ENCODE measurements around the gene COMMD3. TPM values are rescaled to one million over a fixed set of nuclear protein-coding genes. Genes with fewer than 3 reads are reported as not detected.

The COMMD3 gene
- total RNA-seq, 1 experiment from 2014 or later, result 37.5 TPM

DNA sequence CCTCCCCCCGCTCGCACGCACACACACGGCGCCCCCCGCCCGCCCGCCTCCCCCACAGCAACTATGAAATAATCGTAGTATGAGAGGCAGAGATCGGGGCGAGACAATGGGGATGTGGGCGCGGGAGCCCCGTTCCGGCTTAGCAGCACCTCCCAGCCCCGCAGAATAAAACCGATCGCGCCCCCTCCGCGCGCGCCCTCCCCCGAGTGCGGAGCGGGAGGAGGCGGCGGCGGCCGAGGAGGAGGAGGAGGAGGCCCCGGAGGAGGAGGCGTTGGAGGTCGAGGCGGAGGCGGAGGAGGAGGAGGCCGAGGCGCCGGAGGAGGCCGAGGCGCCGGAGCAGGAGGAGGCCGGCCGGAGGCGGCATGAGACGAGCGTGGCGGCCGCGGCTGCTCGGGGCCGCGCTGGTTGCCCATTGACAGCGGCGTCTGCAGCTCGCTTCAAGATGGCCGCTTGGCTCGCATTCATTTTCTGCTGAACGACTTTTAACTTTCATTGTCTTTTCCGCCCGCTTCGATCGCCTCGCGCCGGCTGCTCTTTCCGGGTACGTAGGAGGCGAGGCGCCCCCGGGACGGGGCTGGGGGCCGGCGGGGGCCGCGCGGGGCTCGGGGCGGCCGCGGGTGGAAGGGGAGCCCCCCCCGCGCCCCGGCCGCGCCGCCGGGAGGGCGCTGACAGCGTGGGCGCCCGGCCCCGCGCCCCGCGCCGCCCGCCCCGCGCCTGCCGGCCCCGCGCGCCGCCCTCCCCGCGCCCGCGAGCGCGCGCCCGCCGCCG, 5.2 kb downstream of the COMMD3 start:
- Histone ChIP-seq H3K36me3 (ENCODE audit: insufficient read depth, low read length) (no peaks in the 10 kb centered on the region), H3K4me1 (ENCODE audit: low read length) (peaks cover 53% of the 10 kb centered on the region), H3K9ac (ENCODE audit: low read length) (peak overlapping the region; percentile 85), H4K20me1 (ENCODE audit: insufficient read depth, low read depth, low read length) (peaks cover 27% of the 10 kb centered on the region), H3K79me2 (ENCODE audit: low read length) (no peaks in the 10 kb centered on the region), H3K27me3 (ENCODE audit: low read length) (no peaks in the 10 kb centered on the region; the same call in 1 of the 2 replicates), H2AFZ (ENCODE audit: low read length) (peak overlapping the region; percentile 71), H3K9me2 (replicated peaks; ENCODE audit: insufficient read depth, low read length) (no peaks in the 10 kb centered on the region), H3K4me2 (ENCODE audit: low read depth, low read length, poor library complexity, severe bottlenecking) (peak overlapping the region; percentile 92), H3K27ac (ENCODE audit: low read length) (no peak overlapping the region), H3K4me3 (ENCODE audit: low read length) (peak overlapping the region; percentile 75), H3K9me3 (ENCODE audit: low read length) (no peaks in the 10 kb centered on the region)
- peak; percentile 82 for DNase-seq

DNA sequence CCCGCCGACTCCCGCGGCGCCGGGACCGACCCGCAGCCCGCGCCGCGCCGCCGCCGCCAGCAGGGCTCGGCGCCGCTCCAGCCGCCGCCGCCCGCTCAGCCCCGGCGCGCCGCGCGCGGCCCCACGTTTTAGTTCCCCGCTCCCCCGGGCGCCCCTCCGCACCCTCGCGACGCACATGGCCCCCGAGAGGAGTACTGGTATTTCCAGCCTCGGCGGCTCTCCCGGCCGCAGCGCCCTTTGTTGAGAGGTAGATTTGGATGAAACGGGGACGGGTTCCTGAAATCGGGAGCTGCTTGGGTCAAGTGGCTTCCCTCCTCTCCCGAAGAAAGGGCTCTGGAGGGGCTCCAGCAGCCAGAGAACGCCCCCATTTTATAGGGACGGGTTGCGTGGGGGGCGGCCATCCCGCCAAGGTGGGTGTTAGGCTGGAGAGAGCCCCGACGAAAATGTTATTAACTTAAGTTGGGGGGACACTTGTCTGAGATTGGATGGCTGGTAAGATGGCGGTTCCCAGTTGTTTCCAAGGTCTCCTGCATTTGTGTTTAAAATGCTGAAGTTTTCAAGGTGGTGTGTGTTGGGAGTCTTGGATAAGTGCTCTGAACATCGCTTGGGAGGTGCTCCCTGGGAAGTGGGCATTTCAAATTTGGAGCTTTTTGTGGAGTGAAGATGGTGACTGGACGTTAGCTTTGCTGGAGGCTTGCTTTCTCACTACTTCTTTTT, 5.9 kb downstream of the COMMD3 start:
- Histone ChIP-seq H3K4me2 (ENCODE audit: low read depth, low read length, poor library complexity, severe bottlenecking) (peak overlapping the region; percentile 85), H3K9ac (ENCODE audit: low read length) (peak overlapping the region; percentile 78), H4K20me1 (ENCODE audit: insufficient read depth, low read depth, low read length) (peaks cover 30% of the 10 kb centered on the region), H3K36me3 (ENCODE audit: insufficient read depth, low read length) (no peaks in the 10 kb centered on the region), H3K27me3 (ENCODE audit: low read length) (no peaks in the 10 kb centered on the region; the same call in 1 of the 2 replicates), H3K9me3 (ENCODE audit: low read length) (no peaks in the 10 kb centered on the region), H3K4me1 (ENCODE audit: low read length) (peaks cover 50% of the 10 kb centered on the region), H3K9me2 (replicated peaks; ENCODE audit: insufficient read depth, low read length) (no peaks in the 10 kb centered on the region), H3K27ac (ENCODE audit: low read length) (no peak overlapping the region), H3K79me2 (ENCODE audit: low read length) (no peaks in the 10 kb centered on the region), H2AFZ (ENCODE audit: low read length) (peak overlapping the region; percentile 87; the same call in 1 of the 2 replicates), H3K4me3 (ENCODE audit: low read length) (peak overlapping the region; percentile 83)
- peak; percentile 59 for DNase-seq

DNA sequence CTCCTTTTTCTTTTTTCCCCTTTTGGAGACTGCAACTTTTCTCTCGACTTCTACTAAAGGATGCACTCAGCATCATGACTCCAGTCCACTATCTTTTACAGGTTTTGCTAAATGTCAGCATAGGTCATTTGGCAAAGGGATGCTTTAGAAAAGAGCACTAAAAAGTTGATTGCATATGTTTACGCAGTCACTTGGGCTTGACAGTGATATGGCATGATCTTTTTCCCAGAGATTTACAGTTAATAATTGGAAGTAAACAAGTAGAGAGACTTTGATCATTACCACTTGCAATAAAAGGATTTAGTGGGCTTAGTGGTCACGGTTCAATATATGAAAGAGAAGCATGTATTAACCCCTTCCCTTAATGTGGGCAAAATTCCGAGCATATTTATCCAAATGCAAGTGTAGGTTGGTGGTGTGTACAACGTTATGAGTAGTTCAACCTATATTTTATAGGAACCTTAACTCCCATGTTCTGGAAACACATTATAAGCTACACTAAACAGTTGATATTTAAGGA, 6.5 kb downstream of the COMMD3 start:
- Histone ChIP-seq H3K36me3 (ENCODE audit: insufficient read depth, low read length) (peaks cover under 1% of the 10 kb centered on the region; the same call in 1 of the 2 replicates), H3K4me1 (ENCODE audit: low read length) (peaks cover 44% of the 10 kb centered on the region), H3K79me2 (ENCODE audit: low read length) (no peaks in the 10 kb centered on the region), H3K27ac (ENCODE audit: low read length) (no peak overlapping the region), H3K4me3 (ENCODE audit: low read length) (peak overlapping the region; percentile 83), H3K9ac (ENCODE audit: low read length) (peak overlapping the region; percentile 78), H3K9me2 (replicated peaks; ENCODE audit: insufficient read depth, low read length) (no peaks in the 10 kb centered on the region), H3K27me3 (ENCODE audit: low read length) (no peaks in the 10 kb centered on the region; the same call in 1 of the 2 replicates), H2AFZ (ENCODE audit: low read length) (no peak overlapping the region), H3K4me2 (ENCODE audit: low read depth, low read length, poor library complexity, severe bottlenecking) (peak overlapping the region; percentile 85), H3K9me3 (ENCODE audit: low read length) (no peaks in the 10 kb centered on the region), H4K20me1 (ENCODE audit: insufficient read depth, low read depth, low read length) (peaks cover 30% of the 10 kb centered on the region)
- DNase-seq, result no peak

DNA sequence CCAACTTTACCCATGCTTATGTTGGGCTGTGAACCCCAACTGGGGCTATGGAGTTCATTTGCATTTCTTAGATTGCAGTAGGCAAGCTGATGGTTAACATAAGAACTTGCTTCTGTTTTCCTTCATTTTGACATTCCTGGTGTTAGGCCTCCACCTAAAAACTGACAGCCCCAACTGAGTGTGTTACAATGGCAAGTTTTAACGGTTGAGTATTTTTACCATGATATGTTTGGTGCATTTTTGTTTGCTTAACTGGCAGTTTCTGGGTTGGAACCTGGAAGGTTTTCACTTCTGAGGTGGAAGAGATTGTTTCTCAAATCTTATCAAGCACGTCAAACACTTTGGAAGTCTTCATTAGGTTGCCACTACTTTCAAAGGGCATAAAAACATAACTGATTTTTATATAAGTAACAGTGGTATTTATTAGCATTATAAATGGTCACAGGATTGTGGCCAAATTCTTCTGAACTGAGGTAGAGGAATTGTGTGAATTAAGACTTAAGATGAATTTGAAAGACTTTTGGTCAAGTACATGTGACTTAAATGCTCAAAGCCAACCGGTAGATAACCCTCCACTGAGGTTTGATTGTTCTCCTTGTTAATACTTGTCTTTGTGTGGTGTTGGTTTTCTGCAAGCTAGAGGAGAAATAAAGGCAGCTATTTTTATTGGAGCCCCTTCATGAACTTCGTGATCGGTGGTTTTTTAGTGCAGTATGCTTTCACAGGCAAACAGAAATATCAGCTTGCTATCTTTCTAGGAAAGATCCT, 7.5 kb downstream of the COMMD3 start:
- no peaks in the 10 kb centered on the region for H3K79me2 ChIP-seq (ENCODE audit: low read length)

DNA sequence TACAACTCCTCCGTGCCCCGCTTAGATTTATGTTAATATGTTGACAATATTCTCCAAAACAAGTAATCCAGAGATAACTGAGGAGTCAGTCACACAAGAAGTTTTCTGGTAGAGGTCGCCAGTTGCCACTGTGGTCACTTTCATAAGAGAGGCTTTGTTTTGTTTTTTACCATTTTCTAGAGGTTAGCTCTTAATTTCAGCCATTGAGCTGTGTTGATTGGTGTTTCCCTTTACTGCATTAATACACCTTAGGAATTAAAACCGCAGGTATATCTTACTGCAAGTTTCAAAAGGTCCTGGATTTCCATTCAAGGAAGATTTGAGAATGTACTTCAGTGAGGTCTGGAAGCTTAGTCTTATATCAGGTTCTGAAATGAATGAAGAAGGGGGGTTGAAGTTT, 8.2 kb downstream of the COMMD3 start:
- Histone ChIP-seq H3K27ac (ENCODE audit: low read length) (no peak overlapping the region), H2AFZ (ENCODE audit: low read length) (no peak overlapping the region), H3K9me2 (replicated peaks; ENCODE audit: insufficient read depth, low read length) (no peaks in the 10 kb centered on the region), H3K4me3 (ENCODE audit: low read length) (peak overlapping the region; percentile 65), H3K36me3 (ENCODE audit: insufficient read depth, low read length) (peaks cover 6% of the 10 kb centered on the region; the same call in 1 of the 2 replicates), H4K20me1 (ENCODE audit: insufficient read depth, low read depth, low read length) (peaks cover 30% of the 10 kb centered on the region), H3K9ac (ENCODE audit: low read length) (peak overlapping the region; percentile 67), H3K27me3 (ENCODE audit: low read length) (no peaks in the 10 kb centered on the region; the same call in 1 of the 2 replicates), H3K9me3 (ENCODE audit: low read length) (no peaks in the 10 kb centered on the region), H3K79me2 (ENCODE audit: low read length) (no peaks in the 10 kb centered on the region), H3K4me1 (ENCODE audit: low read length) (peaks cover 38% of the 10 kb centered on the region), H3K4me2 (ENCODE audit: low read depth, low read length, poor library complexity, severe bottlenecking) (peak overlapping the region; percentile 89)
- DNase-seq, result no peak

More for the DNA sequence above, 7.5 kb downstream of the COMMD3 start:
- Histone ChIP-seq H4K20me1 (ENCODE audit: insufficient read depth, low read depth, low read length) (peaks cover 30% of the 10 kb centered on the region), H3K36me3 (ENCODE audit: insufficient read depth, low read length) (peaks cover 4% of the 10 kb centered on the region; the same call in 1 of the 2 replicates), H3K4me1 (ENCODE audit: low read length) (peaks cover 38% of the 10 kb centered on the region), H3K27me3 (ENCODE audit: low read length) (no peaks in the 10 kb centered on the region; the same call in 1 of the 2 replicates), H2AFZ (ENCODE audit: low read length) (no peak overlapping the region), H3K9me2 (replicated peaks; ENCODE audit: insufficient read depth, low read length) (no peaks in the 10 kb centered on the region), H3K9ac (ENCODE audit: low read length) (no peak overlapping the region), H3K4me2 (ENCODE audit: low read depth, low read length, poor library complexity, severe bottlenecking) (peak overlapping the region; percentile 89), H3K27ac (ENCODE audit: low read length) (no peak overlapping the region), H3K9me3 (ENCODE audit: low read length) (no peaks in the 10 kb centered on the region), H3K4me3 (ENCODE audit: low read length) (peak overlapping the region; percentile 65; the same call in 1 of the 2 replicates)
- DNase-seq, result no peak

DNA sequence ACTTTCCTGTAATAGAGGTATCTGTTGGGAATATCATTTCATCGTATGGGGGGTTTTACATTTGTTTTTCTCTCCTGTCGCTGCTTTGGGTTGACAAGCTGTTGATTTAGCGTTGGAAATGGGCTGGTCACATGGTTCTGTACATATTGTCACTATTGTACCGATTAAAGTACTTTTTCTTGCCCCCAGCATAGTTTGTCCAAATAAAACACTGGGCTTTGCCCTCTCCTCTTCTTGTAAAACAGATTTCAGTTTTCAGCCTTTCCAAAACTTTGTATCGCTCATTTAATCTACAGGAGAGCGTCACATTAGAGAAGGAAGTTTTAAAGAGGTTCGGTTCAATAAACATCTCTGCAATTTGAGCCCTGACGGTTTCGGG, 8.7 kb downstream of the COMMD3 start:
- Histone ChIP-seq H3K27me3 (ENCODE audit: low read length) (no peaks in the 10 kb centered on the region; the same call in 1 of the 2 replicates), H3K4me3 (ENCODE audit: low read length) (peak overlapping the region; percentile 65), H2AFZ (ENCODE audit: low read length) (no peak overlapping the region), H3K9me3 (ENCODE audit: low read length) (no peaks in the 10 kb centered on the region), H3K36me3 (ENCODE audit: insufficient read depth, low read length) (peaks cover 11% of the 10 kb centered on the region; the same call in 1 of the 2 replicates), H3K9ac (ENCODE audit: low read length) (peak overlapping the region; percentile 67), H3K79me2 (ENCODE audit: low read length) (no peaks in the 10 kb centered on the region), H3K4me1 (ENCODE audit: low read length) (peaks cover 35% of the 10 kb centered on the region), H3K27ac (ENCODE audit: low read length) (no peak overlapping the region), H4K20me1 (ENCODE audit: insufficient read depth, low read depth, low read length) (peaks cover 30% of the 10 kb centered on the region), H3K4me2 (ENCODE audit: low read depth, low read length, poor library complexity, severe bottlenecking) (peak overlapping the region; percentile 89), H3K9me2 (replicated peaks; ENCODE audit: insufficient read depth, low read length) (no peaks in the 10 kb centered on the region)
- no peak for DNase-seq

DNA sequence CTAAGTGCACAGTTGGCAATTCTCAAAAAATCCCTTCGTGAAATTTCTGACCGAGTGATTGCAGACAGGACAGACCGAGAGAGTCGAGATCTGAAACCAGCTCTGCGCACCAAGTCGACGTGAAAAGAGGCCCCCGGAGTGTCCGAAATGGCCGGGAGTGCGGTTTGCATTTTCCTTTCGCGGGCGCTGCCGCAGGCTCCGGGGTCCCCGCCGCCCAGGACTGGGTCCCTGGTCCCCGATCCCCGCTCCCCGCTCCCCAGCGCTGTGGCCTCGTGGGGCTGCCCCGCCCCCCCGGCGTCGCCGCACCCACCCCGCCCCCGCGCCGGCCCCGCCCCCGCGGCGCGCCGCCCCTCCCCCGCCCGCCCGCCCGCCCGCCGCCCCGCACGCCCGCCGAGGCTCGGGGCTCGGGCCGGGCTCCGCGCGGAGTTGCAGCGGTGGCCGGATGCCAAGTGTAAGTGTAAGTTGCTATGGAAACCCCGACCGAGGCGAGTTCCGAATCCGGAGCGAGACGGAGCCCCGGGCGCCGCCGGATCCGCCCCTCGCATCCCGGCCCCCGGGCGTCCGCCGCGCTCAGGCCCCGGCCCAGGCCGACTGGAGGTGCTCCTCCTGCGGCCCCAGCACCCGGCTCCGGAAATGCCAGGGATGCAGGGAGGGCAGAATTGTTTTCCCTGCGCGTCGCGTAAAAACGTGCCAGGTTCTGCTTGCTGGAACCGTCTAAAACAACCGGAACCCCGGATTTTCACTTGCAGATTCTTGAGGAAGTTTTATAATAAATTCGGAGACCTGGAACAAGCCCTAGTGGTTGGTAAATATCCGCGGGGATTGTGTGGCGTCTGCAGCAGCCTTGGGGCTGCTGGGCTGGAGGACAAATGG, 9.3 kb downstream of the COMMD3 start:
- no peak overlapping the region for H2AFZ ChIP-seq (ENCODE audit: low read length)
- DNase-seq, result peak; percentile 67
- H3K4me3 ChIP-seq (ENCODE audit: low read length), result peak overlapping the region; percentile 65
- H3K9me2 ChIP-seq (replicated peaks; ENCODE audit: insufficient read depth, low read length), result no peaks in the 10 kb centered on the region
- H3K9ac ChIP-seq (ENCODE audit: low read length), result peak overlapping the region; percentile 67
- peak overlapping the region; percentile 89 for H3K4me2 ChIP-seq (ENCODE audit: low read depth, low read length, poor library complexity, severe bottlenecking)
- peaks cover 30% of the 10 kb centered on the region for H4K20me1 ChIP-seq (ENCODE audit: insufficient read depth, low read depth, low read length)
- peaks cover 32% of the 10 kb centered on the region for H3K4me1 ChIP-seq (ENCODE audit: low read length)
- no peaks in the 10 kb centered on the region; the same call in 1 of the 2 replicates for H3K27me3 ChIP-seq (ENCODE audit: low read length)
- H3K9me3 ChIP-seq (ENCODE audit: low read length), result no peaks in the 10 kb centered on the region
- H3K79me2 ChIP-seq (ENCODE audit: low read length), result no peaks in the 10 kb centered on the region
- no peak overlapping the region for H3K27ac ChIP-seq (ENCODE audit: low read length)
- H3K36me3 ChIP-seq (ENCODE audit: insufficient read depth, low read length), result peaks cover 13% of the 10 kb centered on the region; the same call in 1 of the 2 replicates

Measured in Karpas-422 (cell line).